GM21529 (cell line): ENCODE data around the gene GRK5.
A peak's percentile ranks its signal among the peaks of the same experiment; 100 is the strongest.
"Not testable (repeated sequence)": the region's sequence is repeated elsewhere in the genome, so short reads cannot be mapped to it uniquely, and the experiment has no call there.

ENCODE experiments used
- ATAC-seq: cut with Tn5 transposase; IDR thresholded peaks from one replicate; pipeline ENCODE4 v1.9.1; 2021; ENCODE audit not compliant: unreplicated experiment

Gene GRK5

GRCh38 chr10:119431773-119432135 is 224.4 kb downstream of the GRK5 start:
- no peak for ATAC-seq

- ATAC-seq: not testable (repeated sequence)
These were observed 227.6 kb downstream of the GRK5 start for GRCh38 chr10:119434942-119435341.

DNA sequence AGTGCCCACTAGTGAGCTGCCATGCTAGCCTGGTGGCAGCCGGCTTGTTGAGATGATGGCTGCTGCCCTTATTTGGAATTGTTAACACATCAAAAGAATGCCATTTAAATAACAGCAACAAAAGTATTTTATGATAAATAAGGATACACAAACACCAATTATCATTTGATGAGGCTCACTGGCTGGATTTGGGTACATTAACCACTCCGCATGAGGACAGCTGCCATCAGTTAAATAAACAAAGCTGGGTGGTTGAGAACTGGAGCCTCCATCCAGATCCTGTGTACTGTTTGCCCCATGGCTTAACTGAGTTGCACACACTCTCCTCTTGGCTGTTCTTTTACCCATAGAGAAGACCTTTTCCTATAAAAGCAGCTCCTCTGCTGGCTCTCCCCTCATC is 231.3 kb downstream of the GRK5 start:
- no peak for ATAC-seq

- no peak for ATAC-seq
These were observed 232.6 kb downstream of the GRK5 start for GRCh38 chr10:119439922-119440321.

DNA sequence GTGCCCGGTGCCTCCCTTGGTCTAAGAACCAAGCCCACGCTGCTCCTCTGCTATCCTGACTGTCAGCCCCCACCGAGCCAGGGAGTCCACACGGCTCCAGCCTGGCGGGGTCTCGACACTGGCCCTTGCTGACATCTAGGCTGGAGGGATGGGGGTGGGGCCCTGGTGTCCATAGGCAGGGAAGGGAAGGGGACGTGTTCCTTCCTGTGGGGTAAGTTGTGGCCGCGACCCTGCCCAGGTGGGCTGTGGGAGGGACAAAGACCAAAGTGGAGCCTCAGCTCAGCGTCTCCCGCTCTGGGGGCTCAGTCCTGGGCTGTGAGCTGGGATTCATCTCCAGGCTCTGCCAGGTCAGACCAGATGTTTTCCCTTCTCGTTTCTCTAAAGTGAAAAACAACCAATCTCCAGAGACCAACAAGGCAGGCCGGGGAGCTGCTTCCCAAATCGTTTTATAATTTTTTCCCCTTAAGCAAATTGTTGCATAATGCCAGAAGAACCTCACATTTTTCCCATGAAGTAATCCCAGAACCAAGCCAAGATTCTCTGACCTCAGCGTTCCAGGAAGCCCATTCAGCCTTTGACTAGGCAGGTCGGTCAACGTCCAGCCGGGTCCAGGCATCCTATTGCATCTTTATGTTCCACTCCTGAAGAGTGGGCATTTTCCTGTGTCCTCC is 233.9 kb downstream of the GRK5 start:
- no peak for ATAC-seq

DNA sequence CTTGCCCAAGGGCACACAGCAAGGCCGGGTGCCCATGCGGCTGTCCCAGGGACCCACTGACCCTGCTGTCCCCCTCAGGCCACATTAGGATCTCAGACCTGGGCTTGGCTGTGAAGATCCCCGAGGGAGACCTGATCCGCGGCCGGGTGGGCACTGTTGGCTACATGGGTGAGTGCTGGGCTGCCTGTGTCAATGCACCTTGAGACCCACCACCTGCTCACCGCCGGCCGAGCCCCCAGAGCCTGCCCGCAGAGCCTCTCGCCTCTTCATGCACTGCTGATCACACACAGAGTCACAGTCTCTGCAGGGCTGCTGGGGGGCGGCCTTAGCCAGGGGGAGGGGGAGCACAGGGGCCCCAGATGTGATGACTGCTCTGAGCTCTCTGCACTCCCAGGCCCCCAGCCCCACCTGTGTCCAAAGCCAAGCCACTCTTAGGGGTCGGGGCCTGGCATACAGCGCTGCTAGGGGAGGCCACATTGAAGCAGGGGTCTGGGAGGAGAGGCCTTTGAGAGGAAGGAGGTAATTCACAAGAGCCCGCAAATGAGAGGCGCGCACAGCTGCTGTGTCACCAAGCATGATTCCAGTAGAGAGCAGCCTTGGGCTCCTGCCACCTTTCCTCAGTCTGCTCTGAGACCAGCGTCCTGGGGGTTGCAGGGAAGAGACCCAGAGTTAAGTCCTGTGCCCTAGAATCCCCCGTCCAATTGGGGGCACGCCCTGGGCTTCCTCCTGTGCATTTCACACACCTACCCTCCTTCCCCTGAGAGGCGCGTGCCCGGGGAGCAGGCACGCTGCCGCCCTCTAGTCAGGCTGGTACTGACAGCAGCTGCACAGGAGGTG is 234.8 kb downstream of the GRK5 start:
- no peak for ATAC-seq

GRCh38 chr10:119442758-119443060 is 235.3 kb downstream of the GRK5 start:
- no peak for ATAC-seq

DNA sequence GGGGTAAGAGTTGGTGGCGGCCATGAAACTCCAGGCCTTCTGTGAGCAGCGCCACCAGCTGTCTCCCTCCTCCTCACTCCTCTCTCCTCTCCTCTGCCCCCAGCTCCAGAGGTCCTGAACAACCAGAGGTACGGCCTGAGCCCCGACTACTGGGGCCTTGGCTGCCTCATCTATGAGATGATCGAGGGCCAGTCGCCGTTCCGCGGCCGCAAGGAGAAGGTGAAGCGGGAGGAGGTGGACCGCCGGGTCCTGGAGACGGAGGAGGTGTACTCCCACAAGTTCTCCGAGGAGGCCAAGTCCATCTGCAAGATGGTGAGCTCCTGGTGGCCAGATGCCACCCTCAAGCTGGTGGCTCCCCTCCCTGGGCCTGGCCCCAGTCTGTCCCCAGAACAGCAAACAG is 236.1 kb downstream of the GRK5 start:
- no peak for ATAC-seq

- ATAC-seq: no peak
These were observed 236.7 kb downstream of the GRK5 start for GRCh38 chr10:119443970-119444660.

- no peak for ATAC-seq
These were observed 237.5 kb downstream of the GRK5 start for GRCh38 chr10:119444866-119445265.

- ATAC-seq: peak; percentile 64
These were observed 238.1 kb downstream of the GRK5 start for GRCh38 chr10:119445311-119445934.

- no peak for ATAC-seq
These were observed 238.6 kb downstream of the GRK5 start for GRCh38 chr10:119445935-119446317.

DNA sequence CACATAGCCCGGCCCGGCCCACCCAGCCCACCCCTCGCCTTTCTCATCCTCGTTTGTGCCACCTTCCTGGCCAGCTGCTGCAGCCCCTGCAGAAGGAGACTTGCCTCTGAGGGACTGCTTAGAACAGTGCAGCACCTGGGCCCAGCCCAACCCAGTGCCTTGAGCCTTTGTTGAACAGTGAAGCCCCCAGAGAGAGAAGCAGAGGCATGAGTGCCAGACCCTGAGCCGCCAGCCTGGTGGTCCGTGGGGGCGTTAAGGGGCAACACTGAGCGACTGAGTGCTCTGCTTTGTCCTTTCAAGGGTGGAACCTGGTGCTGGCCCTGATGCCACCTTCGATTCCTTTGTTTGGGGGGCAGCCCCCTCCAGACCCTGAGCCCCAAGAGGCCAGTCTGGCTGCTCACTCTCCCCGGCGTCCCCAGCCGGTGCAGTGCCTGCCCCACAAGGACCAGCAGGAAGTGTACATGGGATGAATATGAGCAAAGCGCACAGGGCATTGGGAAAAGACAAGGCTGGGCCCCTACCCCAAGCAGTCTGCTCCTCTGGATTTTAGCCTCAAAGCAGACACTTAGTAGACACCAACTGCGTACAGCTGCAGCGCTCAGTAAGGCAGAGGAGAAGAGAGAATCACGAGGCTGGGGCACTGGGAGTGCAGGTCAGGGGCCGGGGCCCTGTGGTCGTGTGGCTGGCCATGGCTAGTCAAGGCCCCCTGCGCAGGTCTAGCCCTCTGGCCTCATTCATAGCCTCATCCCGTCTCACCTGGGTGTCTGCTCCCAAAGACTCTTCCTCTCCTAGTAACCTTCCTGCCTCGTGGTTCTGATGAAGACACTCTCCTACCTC is 239.3 kb downstream of the GRK5 start:
- no peak for ATAC-seq

DNA sequence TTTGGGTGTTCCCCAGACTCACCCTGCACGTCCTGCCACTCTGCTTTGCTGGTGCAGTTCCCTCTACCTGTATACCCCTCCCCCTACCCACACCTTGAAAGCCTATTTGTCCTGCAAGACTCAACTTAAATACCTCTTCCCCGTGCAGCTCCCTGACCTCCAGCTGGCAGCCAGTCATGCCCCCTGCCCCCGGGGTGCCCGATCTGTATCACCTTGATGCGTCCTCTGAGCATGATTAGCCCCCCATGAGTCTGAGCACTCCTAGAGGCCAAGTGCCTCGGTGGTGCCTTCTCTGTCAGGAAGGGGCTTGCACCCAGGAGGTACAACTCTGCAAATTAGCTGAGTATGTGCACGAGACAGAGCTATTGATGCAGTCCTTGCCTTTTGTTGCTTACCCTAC is 240.1 kb downstream of the GRK5 start:
- no peak for ATAC-seq

GRCh38 chr10:119447823-119448546 is 240.6 kb downstream of the GRK5 start:
- ATAC-seq: no peak

- no peak for ATAC-seq
These were observed 241.5 kb downstream of the GRK5 start for GRCh38 chr10:119448628-119449584.

GRCh38 chr10:119449760-119450461 is 242.5 kb downstream of the GRK5 start:
- no peak for ATAC-seq

DNA sequence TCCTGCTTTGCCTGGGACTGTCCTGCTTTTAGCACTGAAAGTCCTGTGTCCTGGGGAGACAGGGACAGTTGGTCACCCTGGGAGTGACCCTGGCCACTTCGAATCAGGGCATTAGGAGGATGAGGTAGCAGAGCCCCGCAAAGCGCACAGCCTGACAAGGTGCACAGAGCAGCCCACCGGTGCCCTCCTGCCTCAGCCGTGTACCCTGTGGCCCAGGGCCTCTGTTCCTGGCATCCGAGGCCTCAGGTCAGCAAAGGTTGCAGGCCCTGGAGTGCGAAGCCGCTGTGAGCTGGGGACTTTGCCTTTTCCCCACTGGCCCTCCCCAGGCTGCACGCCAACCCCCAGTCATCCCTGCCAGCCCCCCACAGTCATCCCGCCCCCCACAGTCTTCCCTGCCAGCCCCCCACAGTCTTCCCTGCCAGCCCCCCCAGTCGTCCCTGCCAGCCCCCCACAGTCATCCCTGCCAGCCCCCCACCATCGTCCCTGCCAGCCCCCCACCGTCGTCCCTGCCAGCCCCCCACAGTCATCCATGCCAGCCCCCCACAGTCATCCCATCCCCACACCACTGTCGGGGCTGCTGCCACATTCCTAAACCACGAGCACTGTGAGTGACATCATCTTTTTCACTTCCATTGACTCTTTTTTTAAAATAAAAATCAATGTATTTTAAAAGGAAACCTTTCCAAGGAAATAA is 243.4 kb downstream of the GRK5 start:
- ATAC-seq: no peak
